DND-41 (cell line): ENCODE data around the gene CFL1.
A peak's percentile ranks its signal among the peaks of the same experiment; 100 is the strongest.

ENCODE experiments used
- ATAC-seq: fragments of 200-7000 bp; cut with Tn5 transposase; 3 replicates; pipeline ENCODE4 v1.9.1; 2021; ENCODE audit warnings: low read depth; ENCODE audit not compliant: insufficient read depth
- DNase-seq: peaks from one replicate; pipeline ENCODE4 v3.0.0-alpha.2; 2020
- H2AFZ ChIP-seq: 2 replicates; pipeline ENCODE4 v1.6.0; 2012; ENCODE audit warnings: low read depth, low read length
- H3K27ac ChIP-seq: 2 replicates; pipeline ENCODE4 v1.5.1; 2012; ENCODE audit warnings: low read length, inconsistent platforms
- H3K27me3 ChIP-seq: fragments of 200-600 bp; sonication (generic); 2 replicates; pipeline ENCODE4 v1.6.0; 2012; ENCODE audit warnings: low read length, mild to moderate bottlenecking, inconsistent platforms; ENCODE audit not compliant: insufficient read depth, poor library complexity
- H3K36me3 ChIP-seq: 2 replicates; pipeline ENCODE4 v1.5.1; 2012; ENCODE audit warnings: low read length, inconsistent platforms; ENCODE audit not compliant: insufficient read depth
- H3K4me1 ChIP-seq: 2 replicates; pipeline ENCODE4 v1.5.1; 2012; ENCODE audit warnings: mild to moderate bottlenecking, low read length; ENCODE audit not compliant: insufficient read depth
- H3K4me2 ChIP-seq: 2 replicates; pipeline ENCODE4 v1.6.0; 2012; ENCODE audit warnings: mild to moderate bottlenecking, moderate library complexity, low read length, inconsistent platforms; ENCODE audit not compliant: insufficient read depth
- H3K4me3 ChIP-seq, 2 experiments: fragments of 200-600 bp in 1 of 2; shearing (Covaris generic) in 1 of 2; 2 replicates each; pipeline ENCODE4 v1.5.1; 2012 to 2016; ENCODE audit warnings: inconsistent platforms in 2 of 2, low read length in 2 of 2, mild to moderate bottlenecking in 2 of 2, low read depth in 1 of 2, moderate library complexity in 1 of 2
- H3K79me2 ChIP-seq: 2 replicates; pipeline ENCODE4 v1.6.0; 2012; ENCODE audit warnings: low read length, inconsistent platforms; ENCODE audit not compliant: insufficient read depth
- H3K9ac ChIP-seq: 2 replicates; pipeline ENCODE4 v1.6.0; 2012; ENCODE audit warnings: low read depth, mild to moderate bottlenecking, inconsistent platforms, low read length, moderate library complexity
- H3K9me3 ChIP-seq: 2 replicates; pipeline ENCODE4 v1.5.1; 2012; ENCODE audit warnings: low read length, moderate library complexity, mild to moderate bottlenecking, inconsistent platforms; ENCODE audit not compliant: insufficient read depth, severe bottlenecking
- H4K20me1 ChIP-seq: 2 replicates; pipeline ENCODE4 v1.6.0; 2012; ENCODE audit warnings: low read length; ENCODE audit not compliant: insufficient read depth
- CTCF ChIP-seq: IDR thresholded peaks from 2 replicates; pipeline ENCODE4 v1.5.1; 2012; ENCODE audit warnings: borderline replicate concordance, low read length, moderate library complexity, mild to moderate bottlenecking; ENCODE audit not compliant: poor library complexity, severe bottlenecking; ENCODE audit errors: extremely low read depth
- EZH2 ChIP-seq: IDR thresholded peaks from 3 replicates; pipeline ENCODE4 v1.6.1; 2012; ENCODE audit warnings: borderline replicate concordance, low read depth, mild to moderate bottlenecking, moderate library complexity, low read length, inconsistent platforms; ENCODE audit not compliant: severe bottlenecking

The CFL1 gene

GRCh38 chr11:65864706-65865471 lies 6.9 kb upstream of the CFL1 start:
- Histone ChIP-seq H3K4me1 (peaks cover 33% of the 10 kb centered on the region), H3K9me3 (no peaks in the 10 kb centered on the region), H3K36me3 (peaks cover 68% of the 10 kb centered on the region), H3K4me3 (no peak overlapping the region), H3K9ac (no peak overlapping the region), H3K79me2 (peaks cover 33% of the 10 kb centered on the region), H3K27ac (no peak overlapping the region), H4K20me1 (peaks cover 46% of the 10 kb centered on the region), H2AFZ (no peak overlapping the region), H3K4me2 (peak overlapping the region; percentile 5; the same call in 1 of the 2 replicates), H3K27me3 (no peaks in the 10 kb centered on the region)
- no peak for DNase-seq
- TF ChIP-seq EZH2 (no peak), CTCF (no peak)
- ATAC-seq, result no peak

- Histone ChIP-seq H3K27ac (no peak overlapping the region), H3K4me1 (peaks cover 38% of the 10 kb centered on the region), H3K9ac (no peak overlapping the region), H3K36me3 (peaks cover 68% of the 10 kb centered on the region), H3K4me3 (no peak overlapping the region), H2AFZ (no peak overlapping the region), H3K9me3 (no peaks in the 10 kb centered on the region), H3K4me2 (peak overlapping the region; percentile 22; the same call in 1 of the 2 replicates), H3K27me3 (no peaks in the 10 kb centered on the region), H3K79me2 (peaks cover 34% of the 10 kb centered on the region), H4K20me1 (peaks cover 46% of the 10 kb centered on the region)
- TF ChIP-seq EZH2, result no peak
- TF ChIP-seq CTCF, result no peak
- no peak for DNase-seq
- ATAC-seq, result no peak
Measured at GRCh38 chr11:65863889-65864705, 6.1 kb upstream of the CFL1 start.

- Histone ChIP-seq H3K4me2 (peak overlapping the region; percentile 81), H4K20me1 (peaks cover 46% of the 10 kb centered on the region), H3K79me2 (peaks cover 34% of the 10 kb centered on the region), H3K9ac (0 out of 2 replicates have a peak overlapping the region, but pooled peaks have one; percentile 9), H3K4me1 (peaks cover 46% of the 10 kb centered on the region), H2AFZ (no peak overlapping the region), H3K4me3 (no peak overlapping the region), H3K9me3 (no peaks in the 10 kb centered on the region), H3K27me3 (no peaks in the 10 kb centered on the region), H3K27ac (no peak overlapping the region), H3K36me3 (peaks cover 68% of the 10 kb centered on the region)
- no peak for ATAC-seq
- peak; percentile 6 for DNase-seq
- no peak for TF ChIP-seq CTCF
- no peak for TF ChIP-seq EZH2
Measured at GRCh38 chr11:65862941-65863888, 5.2 kb upstream of the CFL1 start.
